ENCODE data around the gene R3HDM2. TPM values are rescaled to one million over a fixed set of nuclear protein-coding genes. Genes with fewer than 3 reads are reported as not detected.

R3HDM2 gene
- total RNA-seq, 1 experiment from 2014 or later = 45.4 TPM

DNA sequence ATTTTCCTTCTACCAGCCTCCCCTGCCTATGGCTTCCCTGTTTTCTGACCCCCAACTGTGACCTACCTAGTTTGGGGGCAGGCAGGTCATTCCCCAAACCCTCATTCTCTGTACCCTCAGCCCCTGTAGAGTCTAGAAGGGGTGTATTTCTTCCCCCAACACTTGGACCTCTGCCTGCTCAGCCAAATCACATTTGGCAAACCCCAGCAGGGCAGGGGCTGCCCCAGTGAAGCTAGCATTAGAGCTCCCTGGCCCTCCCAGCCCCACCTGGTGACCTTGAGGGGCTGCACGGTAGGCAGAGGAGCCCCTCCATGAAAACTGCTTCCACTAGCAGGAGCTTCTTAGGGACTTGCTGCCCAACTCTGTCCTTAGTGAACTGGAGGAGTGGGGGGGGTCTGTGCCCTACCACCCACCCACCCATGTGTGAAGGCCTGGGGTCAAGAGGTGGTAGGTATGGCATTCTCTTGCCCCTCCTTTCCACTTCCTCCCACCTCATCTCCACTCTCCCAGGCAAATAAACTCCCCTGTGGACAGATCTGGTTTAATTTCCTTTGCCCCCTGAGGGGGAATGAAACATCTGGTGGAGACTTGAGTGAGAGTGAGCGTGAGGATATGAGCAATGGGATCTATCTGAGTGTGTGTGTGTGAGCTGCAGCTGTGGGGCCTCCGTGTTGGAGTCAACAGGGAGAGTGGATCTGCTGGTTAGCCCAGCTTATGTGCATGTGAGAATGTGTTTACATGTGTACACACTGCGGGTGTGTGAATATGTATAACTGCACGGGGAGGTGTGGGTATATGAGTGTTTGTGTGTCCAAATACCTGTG lies 212.6 kb downstream of the R3HDM2 start:
- Histone ChIP-seq H3K4me3 (replicated peaks in 1 of 2; ENCODE audit: low read depth in 1 of 2, low read length in 2 of 2) (no peak overlapping the region), H2AFZ (ENCODE audit: low read depth, low read length, poor library complexity, severe bottlenecking) (no peak overlapping the region), H3K4me1 (ENCODE audit: control insufficient read depth in 1 of 2, insufficient read depth in 2 of 2, low read length in 2 of 2) (peaks cover 15 to 46% of the 10 kb centered on the region in 2 experiments), H3K27ac (ENCODE audit: low read depth, low read length) (no peak overlapping the region), H3K36me3 (ENCODE audit: control insufficient read depth in 1 of 2, insufficient read depth in 2 of 2, low read length in 2 of 2) (no peaks in the 10 kb centered on the region), H3K4me2 (ENCODE audit: low read length) (peak overlapping the region; percentile 97), H3K9me2 (ENCODE audit: insufficient read depth) (no peaks in the 10 kb centered on the region), H3K9me3 (ENCODE audit: control insufficient read depth in 1 of 2, insufficient read depth in 1 of 2, low read depth in 1 of 2, low read length in 2 of 2) (no peaks in the 10 kb centered on the region), H3K27me3 (ENCODE audit: insufficient read depth, low read length) (no peaks in the 10 kb centered on the region), H3K9ac (ENCODE audit: low read length) (no peak overlapping the region), H4K20me1 (ENCODE audit: insufficient read depth) (no peaks in the 10 kb centered on the region), H3K79me2 (ENCODE audit: insufficient read depth, low read length) (no peaks in the 10 kb centered on the region)
- intact Hi-C loops (cut with micrococcal nuclease) = no loop called here
- no peak for ATAC-seq
- POLR2A ChIA-PET = interaction anchor here (0.9 kb wide), 1 partner anchor 25 kb away, joined by 3 read pairs; no protein-coding TSS in a partner anchor
- CTCF ChIA-PET = interaction anchor here (2.3 kb wide), 1 partner anchor 25 kb away, joined by 15 read pairs; no protein-coding TSS in a partner anchor
- BruUV-seq (replicated peaks) = TSS peak; percentile 36
- RAD21 ChIA-PET (ENCODE audit: low non-redundant PET in 1 of 2, low total read pairs in 2 of 2, uncharacterized antibody in 2 of 2, unreplicated experiment in 2 of 2) = no interaction called here
- TF ChIP-seq YY1 (IDR thresholded peaks at IDR 0.05; ENCODE audit: extremely low read depth, insufficient replicate concordance, low read depth, low read length) = no peak
- TF ChIP-seq ELF1 (IDR thresholded peaks at IDR 0.05; ENCODE audit: borderline replicate concordance, low read depth) = no peak
- no peak for TF ChIP-seq CBX3 (IDR thresholded peaks at IDR 0.05; ENCODE audit: low read depth)
- no peak for TF ChIP-seq ZFX (IDR thresholded peaks at IDR 0.05)
- DNase-seq (ENCODE audit: low read depth, low spot score) = no peak

DNA sequence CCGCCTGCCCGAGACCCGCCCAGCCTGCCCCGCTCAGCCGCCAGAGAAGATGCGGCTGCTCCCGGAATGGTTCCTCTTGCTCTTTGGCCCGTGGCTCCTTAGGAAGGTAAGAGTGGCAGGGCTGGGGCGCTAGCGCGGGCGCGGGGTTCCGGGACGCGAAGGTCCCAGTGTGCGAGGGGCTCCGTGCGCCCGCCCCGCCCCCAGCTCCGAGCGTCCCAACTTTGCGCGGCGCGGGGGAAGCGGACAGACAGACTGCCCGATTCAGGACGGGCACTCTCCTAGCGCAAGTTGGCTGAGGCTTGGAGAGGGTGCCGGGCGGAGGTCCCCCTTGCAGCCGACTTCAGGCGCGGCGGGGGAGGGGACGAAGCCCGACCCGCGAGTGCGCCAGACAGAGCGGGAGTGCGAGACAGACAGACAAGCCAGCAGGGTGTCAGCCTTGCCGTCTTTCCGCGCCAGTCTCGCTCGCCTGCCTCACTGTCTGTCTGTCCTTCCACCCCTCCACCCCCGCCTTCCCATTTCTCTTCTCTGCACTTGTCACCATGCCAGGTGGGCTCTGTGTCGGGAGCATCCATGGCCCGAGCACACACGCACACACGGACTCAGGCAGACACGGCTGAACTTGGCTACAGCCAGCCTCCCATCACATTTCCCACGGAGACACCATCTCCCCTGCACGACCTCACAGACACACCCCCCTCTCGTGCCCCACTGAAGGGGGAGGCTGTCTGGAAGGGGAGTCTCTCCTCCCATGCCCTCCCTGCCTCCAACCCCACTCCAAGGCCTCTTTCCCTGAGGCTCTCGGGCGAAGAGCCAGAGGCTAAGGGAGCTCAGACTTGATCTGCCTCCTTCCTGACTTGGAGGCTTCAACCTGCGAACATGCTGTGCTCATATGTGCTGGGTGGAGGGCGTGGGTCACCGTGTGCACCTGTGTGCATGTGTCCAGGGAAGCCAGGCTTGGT lies 213.6 kb downstream of the R3HDM2 start:
- Histone ChIP-seq H4K20me1 (ENCODE audit: insufficient read depth) (no peaks in the 10 kb centered on the region), H3K4me2 (ENCODE audit: low read length) (peak overlapping the region; percentile 97), H3K4me3 (replicated peaks in 1 of 2; ENCODE audit: low read depth in 1 of 2, low read length in 2 of 2) (peak overlapping the region; percentile 53 to 81), H3K27me3 (ENCODE audit: insufficient read depth, low read length) (no peaks in the 10 kb centered on the region), H2AFZ (ENCODE audit: low read depth, low read length, poor library complexity, severe bottlenecking) (peak overlapping the region; percentile 61), H3K27ac (ENCODE audit: low read depth, low read length) (peak overlapping the region; percentile 42; the same call in 1 of the 2 replicates), H3K4me1 (ENCODE audit: control insufficient read depth in 1 of 2, insufficient read depth in 2 of 2, low read length in 2 of 2) (peaks cover 17 to 50% of the 10 kb centered on the region in 2 experiments), H3K9me2 (ENCODE audit: insufficient read depth) (no peaks in the 10 kb centered on the region), H3K9me3 (ENCODE audit: control insufficient read depth in 1 of 2, insufficient read depth in 1 of 2, low read depth in 1 of 2, low read length in 2 of 2) (no peaks in the 10 kb centered on the region), H3K36me3 (ENCODE audit: control insufficient read depth in 1 of 2, insufficient read depth in 2 of 2, low read length in 2 of 2) (no peaks in the 10 kb centered on the region), H3K79me2 (ENCODE audit: insufficient read depth, low read length) (no peaks in the 10 kb centered on the region), H3K9ac (ENCODE audit: low read length) (peak overlapping the region; percentile 69)
- ChIA-PET RAD21 (ENCODE audit: low non-redundant PET in 1 of 2, low total read pairs in 2 of 2, uncharacterized antibody in 2 of 2, unreplicated experiment in 2 of 2) (interaction anchor here in 1 of 2 experiments (1.1 kb wide), 1 partner anchor 26 kb away, joined by 4 read pairs; no protein-coding TSS in a partner anchor), POLR2A (no interaction called here), CTCF (interaction anchor here (0.6 to 2.3 kb wide), 4 partner anchors 12 to 238 kb away, joined by 3 to 15 read pairs (median 3); partner anchors contain the start of gene INHBE)
- no TSS peak for BruUV-seq (replicated peaks)
- DNase-seq (ENCODE audit: low read depth, low spot score) (no peak), ATAC-seq (peak; percentile 18)
- intact Hi-C loops (cut with micrococcal nuclease) = no loop called here
- TF ChIP-seq TCF7L2 (IDR thresholded peaks at IDR 0.05; ENCODE audit: borderline replicate concordance, extremely low read depth, insufficient read depth, insufficient read length) (no peak), EGR1 (IDR thresholded peaks at IDR 0.05; ENCODE audit: low read depth) (no peak), CEBPB (IDR thresholded peaks at IDR 0.05; ENCODE audit: low read depth) (no peak), POLR2AphosphoS5 (IDR thresholded peaks at IDR 0.05; ENCODE audit: low read depth, low read length) (no peak), ELF1 (IDR thresholded peaks at IDR 0.05; ENCODE audit: borderline replicate concordance, low read depth) (no peak)
- TF ChIP-seq, protein P1, sequence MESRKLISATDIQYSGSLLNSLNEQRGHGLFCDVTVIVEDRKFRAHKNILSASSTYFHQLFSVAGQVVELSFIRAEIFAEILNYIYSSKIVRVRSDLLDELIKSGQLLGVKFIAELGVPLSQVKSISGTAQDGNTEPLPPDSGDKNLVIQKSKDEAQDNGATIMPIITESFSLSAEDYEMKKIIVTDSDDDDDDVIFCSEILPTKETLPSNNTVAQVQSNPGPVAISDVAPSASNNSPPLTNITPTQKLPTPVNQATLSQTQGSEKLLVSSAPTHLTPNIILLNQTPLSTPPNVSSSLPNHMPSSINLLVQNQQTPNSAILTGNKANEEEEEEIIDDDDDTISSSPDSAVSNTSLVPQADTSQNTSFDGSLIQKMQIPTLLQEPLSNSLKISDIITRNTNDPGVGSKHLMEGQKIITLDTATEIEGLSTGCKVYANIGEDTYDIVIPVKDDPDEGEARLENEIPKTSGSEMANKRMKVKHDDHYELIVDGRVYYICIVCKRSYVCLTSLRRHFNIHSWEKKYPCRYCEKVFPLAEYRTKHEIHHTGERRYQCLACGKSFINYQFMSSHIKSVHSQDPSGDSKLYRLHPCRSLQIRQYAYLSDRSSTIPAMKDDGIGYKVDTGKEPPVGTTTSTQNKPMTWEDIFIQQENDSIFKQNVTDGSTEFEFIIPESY (IDR thresholded peaks at IDR 0.05; ENCODE audit: extremely low read depth, insufficient replicate concordance, low read length) = no peak
- TF ChIP-seq, protein P2, sequence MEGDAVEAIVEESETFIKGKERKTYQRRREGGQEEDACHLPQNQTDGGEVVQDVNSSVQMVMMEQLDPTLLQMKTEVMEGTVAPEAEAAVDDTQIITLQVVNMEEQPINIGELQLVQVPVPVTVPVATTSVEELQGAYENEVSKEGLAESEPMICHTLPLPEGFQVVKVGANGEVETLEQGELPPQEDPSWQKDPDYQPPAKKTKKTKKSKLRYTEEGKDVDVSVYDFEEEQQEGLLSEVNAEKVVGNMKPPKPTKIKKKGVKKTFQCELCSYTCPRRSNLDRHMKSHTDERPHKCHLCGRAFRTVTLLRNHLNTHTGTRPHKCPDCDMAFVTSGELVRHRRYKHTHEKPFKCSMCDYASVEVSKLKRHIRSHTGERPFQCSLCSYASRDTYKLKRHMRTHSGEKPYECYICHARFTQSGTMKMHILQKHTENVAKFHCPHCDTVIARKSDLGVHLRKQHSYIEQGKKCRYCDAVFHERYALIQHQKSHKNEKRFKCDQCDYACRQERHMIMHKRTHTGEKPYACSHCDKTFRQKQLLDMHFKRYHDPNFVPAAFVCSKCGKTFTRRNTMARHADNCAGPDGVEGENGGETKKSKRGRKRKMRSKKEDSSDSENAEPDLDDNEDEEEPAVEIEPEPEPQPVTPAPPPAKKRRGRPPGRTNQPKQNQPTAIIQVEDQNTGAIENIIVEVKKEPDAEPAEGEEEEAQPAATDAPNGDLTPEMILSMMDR (IDR thresholded peaks at IDR 0.05 in 2 of 3, conservative IDR thresholded peaks at IDR 0.05 in 1 of 3; ENCODE audit: borderline replicate concordance in 1 of 3, insufficient read depth in 1 of 3, low read depth in 2 of 3, low read length in 2 of 3) = no peak
- TF ChIP-seq, protein P3, sequence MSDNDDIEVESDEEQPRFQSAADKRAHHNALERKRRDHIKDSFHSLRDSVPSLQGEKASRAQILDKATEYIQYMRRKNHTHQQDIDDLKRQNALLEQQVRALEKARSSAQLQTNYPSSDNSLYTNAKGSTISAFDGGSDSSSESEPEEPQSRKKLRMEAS (IDR thresholded peaks at IDR 0.05) = no peak

Data from HCT116 (cell line).